Stimulated activated CD4-positive, alpha-beta T cell treated with anti-CD3 and anti-CD28 coated beads, Interleukin-2, amount 100 ng/mL, for 24 hours (primary cell): Measurements from ENCODE around the gene BTNL8.
"Not testable (repeated sequence)": the region's sequence is repeated elsewhere in the genome, so short reads cannot be mapped to it uniquely, and the experiment has no call there.

Source experiments
- DNase-seq, 2 donors: peaks; one replicate each; pipeline ENCODE4 v3.0.0-alpha.2; 2020

The BTNL8 gene

GRCh38 chr5:180875860-180876426 lies 23.0 kb upstream of the BTNL8 start:
- no peak for DNase-seq

- not testable (repeated sequence) for DNase-seq
Observed at GRCh38 chr5:180885845-180886529, 13.0 kb upstream of the BTNL8 start.

- no peak for DNase-seq
Observed at GRCh38 chr5:180889381-180889780, 9.6 kb upstream of the BTNL8 start.

- not testable (repeated sequence) for DNase-seq
Observed at GRCh38 chr5:180895330-180895729, 3.6 kb upstream of the BTNL8 start.

GRCh38 chr5:180900178-180900577 lies 1.2 kb downstream of the BTNL8 start:
- no peak for DNase-seq

GRCh38 chr5:180901319-180902009 lies 2.5 kb downstream of the BTNL8 start:
- DNase-seq: no peak

GRCh38 chr5:180908400-180908799 lies 9.4 kb downstream of the BTNL8 start:
- no peak for DNase-seq

GRCh38 chr5:180908998-180909731 lies 10.2 kb downstream of the BTNL8 start:
- DNase-seq: no peak

GRCh38 chr5:180909782-180910181 lies 10.8 kb downstream of the BTNL8 start:
- no peak for DNase-seq

GRCh38 chr5:180910182-180910581 lies 11.2 kb downstream of the BTNL8 start:
- DNase-seq: no peak

- DNase-seq: no peak
Observed at GRCh38 chr5:180910735-180911134, 11.8 kb downstream of the BTNL8 start.

GRCh38 chr5:180914646-180915045 lies 15.7 kb downstream of the BTNL8 start:
- DNase-seq: no peak

GRCh38 chr5:180915924-180916323 lies 17.0 kb downstream of the BTNL8 start:
- no peak for DNase-seq

- DNase-seq: no peak
Observed at GRCh38 chr5:180918380-180918779, 19.4 kb downstream of the BTNL8 start.

GRCh38 chr5:180920710-180921109 lies 21.8 kb downstream of the BTNL8 start:
- DNase-seq: no peak

- DNase-seq: no peak
Observed at GRCh38 chr5:180922932-180923331, 24.0 kb downstream of the BTNL8 start.

GRCh38 chr5:180932660-180933059 lies 33.7 kb downstream of the BTNL8 start:
- no peak for DNase-seq

- no peak for DNase-seq
Observed at GRCh38 chr5:180935203-180935602, 36.2 kb downstream of the BTNL8 start.

GRCh38 chr5:180938294-180938693 lies 39.3 kb downstream of the BTNL8 start:
- DNase-seq: no peak

GRCh38 chr5:180950291-180950949 lies 51.5 kb downstream of the BTNL8 start:
- no peak for DNase-seq

GRCh38 chr5:180959661-180960060 lies 60.7 kb downstream of the BTNL8 start:
- no peak for DNase-seq

GRCh38 chr5:180960209-180960608 lies 61.2 kb downstream of the BTNL8 start:
- DNase-seq: no peak

GRCh38 chr5:180969406-180969805 lies 70.4 kb downstream of the BTNL8 start:
- no peak for DNase-seq
